Measurements from ENCODE around the gene CHDH. TPM values are rescaled to one million over a fixed set of nuclear protein-coding genes. Genes with fewer than 3 reads are reported as not detected.

The CHDH gene
- total RNA-seq, 2 experiments from 2014 or later = 0.23 to 0.42 TPM

GRCh38 chr3:53768478-53769459 lies 77.5 kb downstream of the CHDH start:
- ChIA-PET POLR2A (no interaction called here), CTCF (no interaction called here)

DNA sequence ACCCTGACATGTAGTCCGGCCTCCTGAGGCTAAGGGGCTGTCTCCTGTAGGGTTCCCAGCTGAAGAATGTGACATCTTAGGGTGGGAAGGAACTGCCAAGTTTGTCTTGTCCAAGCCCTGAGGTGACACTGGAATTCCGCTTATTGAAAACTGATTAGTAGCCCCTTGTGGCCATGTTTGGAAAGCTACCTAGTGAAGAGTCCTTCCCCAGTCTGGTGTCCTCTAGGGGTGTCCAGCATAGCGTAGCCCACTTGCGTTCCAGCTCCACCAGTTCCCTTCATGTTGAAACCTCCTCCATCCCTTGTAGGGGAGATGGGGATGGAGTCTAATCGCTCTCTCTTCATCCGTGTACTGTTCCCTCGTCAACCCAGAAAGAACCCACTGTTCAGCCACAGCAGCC lies 79.5 kb downstream of the CHDH start:
- ChIA-PET CTCF (no interaction called here), POLR2A (no interaction called here)

GRCh38 chr3:53765753-53766152 lies 80.5 kb downstream of the CHDH start:
- POLR2A ChIA-PET = no interaction called here
- CTCF ChIA-PET = no interaction called here

- ChIA-PET POLR2A (no interaction called here), CTCF (no interaction called here)
Observed at GRCh38 chr3:53764026-53764775, 82.0 kb downstream of the CHDH start.

DNA sequence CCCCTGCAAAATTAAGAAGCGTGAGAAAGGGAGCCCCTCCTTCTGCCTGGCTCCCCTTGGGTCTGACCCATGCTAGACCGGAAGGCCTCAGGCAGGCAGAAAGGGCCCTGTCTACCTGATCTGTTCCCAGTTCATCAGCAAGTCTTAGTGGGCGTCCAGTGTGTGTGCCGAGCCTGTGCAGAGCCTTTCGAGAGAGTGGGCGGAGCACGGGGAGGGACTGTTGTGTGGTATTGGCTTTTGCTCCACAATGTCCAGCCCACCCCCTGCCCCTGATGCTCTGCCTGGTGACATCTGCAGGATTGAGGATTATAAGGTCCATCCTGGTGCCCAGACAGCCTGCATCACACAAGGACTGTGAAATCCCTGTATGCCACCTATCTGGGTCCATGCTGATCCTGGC lies 82.9 kb downstream of the CHDH start:
- ChIA-PET POLR2A (no interaction called here), CTCF (no interaction called here)

Other genes starting within 250 kb of the CHDH start
- gene IL17RB, start 149 bp upstream of the CHDH start, total RNA-seq = under 1 TPM; 0.25 to 0.36 TPM
- 10 to 100 TPM; 34.6 to 36.4 TPM for gene ACTR8, start 35.7 kb upstream of the CHDH start, total RNA-seq
- 10 to 100 TPM; 51.5 to 52.4 TPM for gene SELENOK, start 45.4 kb upstream of the CHDH start, total RNA-seq

All from activated CD8-positive, alpha-beta memory T cell treated with anti-CD3 and anti-CD28 coated beads for 36 hours (primary cell).